Neural progenitor cell (in vitro differentiated cells): Measurements from ENCODE around the gene C18orf32. TPM values are rescaled to one million over a fixed set of nuclear protein-coding genes. Genes with fewer than 3 reads are reported as not detected.

ENCODE experiments used
- DNase-seq: peaks from one replicate; pipeline ENCODE4 v3.0.0-alpha.2; 2016; ENCODE audit warnings: low spot score
- H2AFZ ChIP-seq: fragments of 200-600 bp; sonication (generic); replicated peaks from 2 replicates; pipeline ENCODE4 v1.6.1; 2016; ENCODE audit warnings: antibody characterized with exemption
- H3F3A ChIP-seq: fragments of 200-600 bp; sonication (generic); 2 replicates; pipeline ENCODE4 v1.6.1; 2016; ENCODE audit warnings: antibody characterized with exemption, low read depth
- H3K27ac ChIP-seq: fragments of 200-600 bp; sonication (generic); 2 replicates; pipeline ENCODE4 v1.5.1; 2016; ENCODE audit warnings: mild to moderate bottlenecking
- H3K27me3 ChIP-seq: fragments of 200-600 bp; sonication (generic); 2 replicates; pipeline ENCODE4 v1.6.1; 2016; ENCODE audit warnings: mild to moderate bottlenecking, moderate library complexity
- H3K36me3 ChIP-seq: fragments of 200-600 bp; sonication (generic); 2 replicates; pipeline ENCODE4 v1.5.1; 2016
- H3K4me1 ChIP-seq: fragments of 200-600 bp; sonication (generic); 2 replicates; pipeline ENCODE4 v1.6.1; 2016; ENCODE audit warnings: mixed run types
- H3K4me2 ChIP-seq: fragments of 200-600 bp; sonication (generic); 2 replicates; pipeline ENCODE4 v1.6.1; 2016
- H3K4me3 ChIP-seq: fragments of 200-600 bp; sonication (generic); 2 replicates; pipeline ENCODE4 v1.5.1; 2016
- H3K79me2 ChIP-seq: fragments of 200-600 bp; sonication (generic); 2 replicates; pipeline ENCODE4 v1.6.1; 2016; ENCODE audit warnings: low read depth
- H3K9ac ChIP-seq: fragments of 200-600 bp; sonication (generic); 2 replicates; pipeline ENCODE4 v1.6.1; 2016
- H3K9me3 ChIP-seq: fragments of 200-600 bp; sonication (generic); 2 replicates; pipeline ENCODE4 v1.5.1; 2016; ENCODE audit warnings: low read depth
- H4K20me1 ChIP-seq: fragments of 200-600 bp; sonication (generic); 2 replicates; pipeline ENCODE4 v1.6.1; 2016; ENCODE audit warnings: low read depth
- H3K27ac Mint-ChIP-seq: 3 replicates; pipeline ENCODE4 v1.8.0; 2021; ENCODE audit warnings: mixed read lengths
- H3K27me3 Mint-ChIP-seq: 2 replicates; pipeline ENCODE4 v1.8.0; 2022; ENCODE audit warnings: low read depth, mild to moderate bottlenecking, inconsistent platforms, moderate library complexity, mixed read lengths; ENCODE audit not compliant: insufficient read depth
- H3K36me3 Mint-ChIP-seq: 3 replicates; pipeline ENCODE4 v1.8.0; 2021; ENCODE audit warnings: mixed read lengths
- H3K4me1 Mint-ChIP-seq: 3 replicates; pipeline ENCODE4 v1.8.0; 2021; ENCODE audit warnings: mixed read lengths
- H3K4me3 Mint-ChIP-seq: 3 replicates; pipeline ENCODE4 v1.8.0; 2021; ENCODE audit warnings: mild to moderate bottlenecking, moderate library complexity, mixed read lengths
- H3K9me3 Mint-ChIP-seq: 3 replicates; pipeline ENCODE4 v1.8.0; 2020; ENCODE audit warnings: mixed read lengths
- EZH2 ChIP-seq: fragments of 200-600 bp; sonication (generic); IDR thresholded peaks from 2 replicates; pipeline ENCODE4 v1.6.1; 2017; ENCODE audit warnings: antibody characterized with exemption, mild to moderate bottlenecking, moderate library complexity
- EZH2phosphoT487 ChIP-seq: fragments of 200-600 bp; sonication (generic); IDR thresholded peaks from 2 replicates; pipeline ENCODE4 v1.6.1; 2017; ENCODE audit warnings: antibody characterized with exemption
- total RNA-seq: library from RNA; depleted of rRNA; stranded (reverse); fragments of >200 nt; gene quantifications from 2 replicates; pipeline ENCODE4 v1.2.3, GENCODE V29; 2015; ENCODE audit warnings: low replicate concordance
- TF ChIP-seq, protein P1 (sequence below): fragments of 200-600 bp; sonication (generic); IDR thresholded peaks from 2 replicates; pipeline ENCODE4 v1.5.1; 2017; ENCODE audit warnings: antibody characterized with exemption, mild to moderate bottlenecking

Gene C18orf32
- total RNA-seq, 1 donor from 2014 or later = 72.4 TPM

DNA sequence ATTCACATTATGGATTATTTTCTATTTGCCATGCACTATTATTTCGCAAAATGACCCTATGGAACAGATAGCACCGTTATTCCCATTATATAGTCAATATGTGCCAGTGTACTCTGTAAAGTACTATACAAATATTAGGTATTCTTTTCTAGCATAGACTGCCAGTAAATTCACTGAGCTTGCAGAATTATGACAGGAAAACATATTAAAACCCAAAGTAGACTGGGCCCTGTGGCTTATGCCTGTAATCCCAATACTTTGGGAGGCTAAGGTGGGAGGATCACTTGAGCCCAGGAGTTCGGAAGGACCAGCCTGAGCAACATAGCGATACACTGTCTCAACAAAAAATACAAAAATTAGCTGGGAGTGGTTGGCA lies 25.4 kb downstream of the C18orf32 start:
- Histone ChIP-seq H3K79me2 (peaks cover 17% of the 10 kb centered on the region), H3K4me2 (no peak overlapping the region), H3K9me3 (no peaks in the 10 kb centered on the region), H4K20me1 (peaks cover 5% of the 10 kb centered on the region), H3K9ac (no peak overlapping the region), H3K36me3 (no peaks in the 10 kb centered on the region), H2AFZ (no peak overlapping the region), H3K27me3 (peaks cover 8% of the 10 kb centered on the region), H3K27ac (no peak overlapping the region), H3K4me1 (peaks cover 22% of the 10 kb centered on the region), H3F3A (peaks cover 24% of the 10 kb centered on the region), H3K4me3 (no peak overlapping the region)
- TF ChIP-seq, protein P1, sequence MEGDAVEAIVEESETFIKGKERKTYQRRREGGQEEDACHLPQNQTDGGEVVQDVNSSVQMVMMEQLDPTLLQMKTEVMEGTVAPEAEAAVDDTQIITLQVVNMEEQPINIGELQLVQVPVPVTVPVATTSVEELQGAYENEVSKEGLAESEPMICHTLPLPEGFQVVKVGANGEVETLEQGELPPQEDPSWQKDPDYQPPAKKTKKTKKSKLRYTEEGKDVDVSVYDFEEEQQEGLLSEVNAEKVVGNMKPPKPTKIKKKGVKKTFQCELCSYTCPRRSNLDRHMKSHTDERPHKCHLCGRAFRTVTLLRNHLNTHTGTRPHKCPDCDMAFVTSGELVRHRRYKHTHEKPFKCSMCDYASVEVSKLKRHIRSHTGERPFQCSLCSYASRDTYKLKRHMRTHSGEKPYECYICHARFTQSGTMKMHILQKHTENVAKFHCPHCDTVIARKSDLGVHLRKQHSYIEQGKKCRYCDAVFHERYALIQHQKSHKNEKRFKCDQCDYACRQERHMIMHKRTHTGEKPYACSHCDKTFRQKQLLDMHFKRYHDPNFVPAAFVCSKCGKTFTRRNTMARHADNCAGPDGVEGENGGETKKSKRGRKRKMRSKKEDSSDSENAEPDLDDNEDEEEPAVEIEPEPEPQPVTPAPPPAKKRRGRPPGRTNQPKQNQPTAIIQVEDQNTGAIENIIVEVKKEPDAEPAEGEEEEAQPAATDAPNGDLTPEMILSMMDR = no peak
- TF ChIP-seq EZH2phosphoT487 = no peak
- no peak for TF ChIP-seq EZH2
- peak overlapping the region; percentile 87 for H3K4me3 Mint-ChIP-seq
- no peak for DNase-seq
- peaks cover 32% of the 10 kb centered on the region for H3K4me1 Mint-ChIP-seq
- peaks cover 10% of the 10 kb centered on the region for H3K27me3 Mint-ChIP-seq
- H3K27ac Mint-ChIP-seq = no peak overlapping the region
- H3K36me3 Mint-ChIP-seq = no peaks in the 10 kb centered on the region
- H3K9me3 Mint-ChIP-seq = no peaks in the 10 kb centered on the region

DNA sequence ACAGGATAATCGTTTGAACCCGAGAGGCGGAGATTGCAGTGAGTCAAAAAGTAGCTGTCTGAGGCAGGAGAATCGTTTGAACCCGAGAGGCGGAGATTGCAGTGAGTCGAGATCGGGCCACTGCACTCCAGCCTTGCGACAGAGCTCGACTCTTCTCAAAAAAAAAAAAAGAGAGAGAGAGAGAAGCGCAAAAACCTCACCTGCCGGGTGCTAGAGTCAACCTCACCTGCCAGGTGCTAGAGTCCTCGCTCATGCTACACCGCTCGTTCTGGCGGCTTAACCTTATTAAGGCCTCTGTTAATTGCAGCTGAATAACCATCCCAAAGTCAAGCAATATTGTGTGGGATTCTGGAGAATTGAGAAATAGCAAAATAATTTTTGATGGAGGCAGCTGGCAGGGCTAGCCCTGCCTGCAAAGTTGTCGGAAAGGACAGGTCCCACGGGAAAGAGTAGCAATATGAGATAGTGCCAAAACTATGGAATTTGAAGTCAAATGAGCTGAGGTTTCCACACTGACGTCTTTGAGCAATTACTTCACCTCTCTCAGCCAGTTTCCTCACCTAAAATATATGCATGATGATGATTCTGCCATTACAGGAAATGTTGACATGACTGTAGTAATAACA lies 25.9 kb downstream of the C18orf32 start:
- no peaks in the 10 kb centered on the region for H3K9me3 ChIP-seq
- peaks cover 10% of the 10 kb centered on the region for H3K27me3 Mint-ChIP-seq
- peak overlapping the region; percentile 87 for H3K4me3 Mint-ChIP-seq
- H3K4me1 Mint-ChIP-seq = peaks cover 32% of the 10 kb centered on the region
- H3K27ac ChIP-seq = no peak overlapping the region
- H3K79me2 ChIP-seq = peaks cover 18% of the 10 kb centered on the region
- no peak for DNase-seq
- no peaks in the 10 kb centered on the region for H3K36me3 Mint-ChIP-seq
- H3K27me3 ChIP-seq = peaks cover 8% of the 10 kb centered on the region
- H4K20me1 ChIP-seq = peaks cover 5% of the 10 kb centered on the region
- H2AFZ ChIP-seq = peak overlapping the region; percentile 80
- peak overlapping the region; percentile 88 for H3K4me2 ChIP-seq
- peak overlapping the region; percentile 72 for H3K4me3 ChIP-seq
- peaks cover 22% of the 10 kb centered on the region for H3K4me1 ChIP-seq
- no peak overlapping the region for H3K9ac ChIP-seq
- peak overlapping the region; percentile 44 for H3K27ac Mint-ChIP-seq
- H3K36me3 ChIP-seq = no peaks in the 10 kb centered on the region
- TF ChIP-seq, protein P1 = no peak
- no peak for TF ChIP-seq EZH2phosphoT487
- TF ChIP-seq EZH2 = no peak
- no peaks in the 10 kb centered on the region for H3K9me3 Mint-ChIP-seq
- peaks cover 21% of the 10 kb centered on the region for H3F3A ChIP-seq

DNA sequence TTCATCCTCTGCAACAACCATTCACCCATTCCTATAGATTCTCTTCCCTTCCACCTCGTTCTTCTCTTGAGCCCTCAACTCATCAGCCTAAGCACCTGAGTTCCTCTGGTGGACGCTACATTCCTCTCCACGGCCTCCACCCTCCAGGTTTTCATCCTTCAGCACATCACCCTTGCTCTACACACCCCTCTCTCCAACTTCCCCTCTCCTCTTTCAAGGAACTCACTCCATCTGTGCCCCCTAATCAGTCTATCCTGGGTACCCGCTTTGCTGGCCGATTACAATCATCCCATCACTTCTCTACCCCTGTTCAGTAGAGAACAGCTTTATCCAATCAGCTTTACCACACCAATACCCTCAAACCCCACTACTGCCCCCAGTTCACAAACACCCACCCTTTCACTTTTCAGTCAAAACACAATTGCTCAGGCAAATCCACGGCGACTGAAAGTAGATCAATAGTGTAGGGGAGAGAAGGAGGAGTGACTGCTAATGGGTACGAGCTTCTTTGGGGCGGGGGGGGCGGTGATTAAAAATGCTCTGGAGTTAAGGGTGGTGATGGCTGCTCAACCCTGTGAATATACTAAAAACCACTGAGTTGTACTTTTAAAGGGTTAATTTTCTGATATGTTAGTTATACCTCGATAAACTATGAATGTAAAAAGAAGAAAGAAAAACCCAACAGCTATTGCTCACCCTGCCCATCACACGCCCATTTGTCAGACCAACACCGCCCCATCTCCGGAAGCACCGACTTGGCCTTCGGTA lies 27.4 kb downstream of the C18orf32 start:
- Histone ChIP-seq H3K4me3 (peak overlapping the region; percentile 72), H3K36me3 (no peaks in the 10 kb centered on the region), H3F3A (peaks cover 6% of the 10 kb centered on the region), H3K27ac (no peak overlapping the region), H3K9me3 (no peaks in the 10 kb centered on the region), H3K27me3 (peaks cover 8% of the 10 kb centered on the region), H2AFZ (peak overlapping the region; percentile 80), H3K4me1 (peaks cover 8% of the 10 kb centered on the region), H4K20me1 (peaks cover 5% of the 10 kb centered on the region), H3K79me2 (peaks cover 26% of the 10 kb centered on the region), H3K9ac (peak overlapping the region; percentile 27), H3K4me2 (peak overlapping the region; percentile 88)
- Mint-ChIP-seq H3K4me3 (peak overlapping the region; percentile 87), H3K4me1 (peaks cover 22% of the 10 kb centered on the region), H3K9me3 (no peaks in the 10 kb centered on the region), H3K27ac (no peak overlapping the region), H3K27me3 (peaks cover 5% of the 10 kb centered on the region), H3K36me3 (peaks cover 6% of the 10 kb centered on the region)
- DNase-seq = peak; percentile 13
- TF ChIP-seq EZH2phosphoT487 (no peak), EZH2 (no peak)
- TF ChIP-seq, protein P1 = no peak
